Measurements from ENCODE around the gene ATP5MC2.

Gene ATP5MC2

DNA sequence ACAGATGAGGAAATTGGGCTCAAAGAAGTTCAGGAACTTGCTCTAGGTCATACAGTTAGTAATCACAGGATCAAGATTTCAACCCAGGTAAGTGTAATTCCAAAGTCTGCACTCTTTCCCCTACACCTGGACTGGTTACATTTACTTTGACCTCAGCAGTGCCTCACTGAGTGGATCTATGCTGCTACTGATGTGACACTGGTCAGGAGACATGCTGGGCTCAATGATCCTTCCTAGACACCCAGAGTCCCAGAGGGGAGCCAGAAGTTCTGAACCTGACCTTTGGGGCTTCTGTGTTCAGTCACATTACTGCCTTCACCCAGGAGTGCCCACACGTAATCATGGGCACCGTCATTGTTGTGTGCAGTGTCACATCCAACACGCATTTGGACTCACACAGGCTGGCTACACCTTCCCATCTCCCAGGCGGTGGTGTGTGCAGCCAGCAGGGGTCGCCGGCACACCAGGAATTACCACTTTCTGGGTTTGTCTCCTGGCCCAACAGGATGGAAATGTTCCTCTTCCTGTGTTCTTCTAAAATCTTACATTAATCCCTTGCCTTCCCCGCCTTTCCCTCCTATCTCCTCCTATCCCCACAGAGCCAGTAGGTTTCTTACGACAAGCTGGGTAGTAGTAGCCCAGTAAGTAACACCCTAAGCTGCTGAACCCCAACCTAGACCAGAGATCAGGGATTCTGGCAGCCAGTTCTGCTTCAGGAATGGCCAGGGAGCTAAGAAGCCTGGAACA, 25.8 kb upstream of the ATP5MC2 start:
- Histone ChIP-seq H3K4me2 (no peak overlapping the region), H3K36me3 (ENCODE audit: insufficient read depth) (no peaks in the 10 kb centered on the region), H3K9ac (no peak overlapping the region), H2AFZ (ENCODE audit: low read depth) (peak overlapping the region; percentile 9; the same call in 1 of the 2 replicates), H3K27me3 (ENCODE audit: insufficient read depth, low read depth) (peaks cover 51% of the 10 kb centered on the region), H3K79me2 (ENCODE audit: insufficient read depth, low read depth) (no peaks in the 10 kb centered on the region), H3K4me3 (IDR thresholded peaks at IDR 0.05; ENCODE audit: insufficient read depth, low read depth, low read length) (no peak overlapping the region), H4K20me1 (ENCODE audit: insufficient read depth) (no peaks in the 10 kb centered on the region), H3K27ac (no peak overlapping the region), H3K4me1 (ENCODE audit: low read depth, poor library complexity, severe bottlenecking) (peaks cover 13% of the 10 kb centered on the region)
- TF ChIP-seq, protein P1, sequence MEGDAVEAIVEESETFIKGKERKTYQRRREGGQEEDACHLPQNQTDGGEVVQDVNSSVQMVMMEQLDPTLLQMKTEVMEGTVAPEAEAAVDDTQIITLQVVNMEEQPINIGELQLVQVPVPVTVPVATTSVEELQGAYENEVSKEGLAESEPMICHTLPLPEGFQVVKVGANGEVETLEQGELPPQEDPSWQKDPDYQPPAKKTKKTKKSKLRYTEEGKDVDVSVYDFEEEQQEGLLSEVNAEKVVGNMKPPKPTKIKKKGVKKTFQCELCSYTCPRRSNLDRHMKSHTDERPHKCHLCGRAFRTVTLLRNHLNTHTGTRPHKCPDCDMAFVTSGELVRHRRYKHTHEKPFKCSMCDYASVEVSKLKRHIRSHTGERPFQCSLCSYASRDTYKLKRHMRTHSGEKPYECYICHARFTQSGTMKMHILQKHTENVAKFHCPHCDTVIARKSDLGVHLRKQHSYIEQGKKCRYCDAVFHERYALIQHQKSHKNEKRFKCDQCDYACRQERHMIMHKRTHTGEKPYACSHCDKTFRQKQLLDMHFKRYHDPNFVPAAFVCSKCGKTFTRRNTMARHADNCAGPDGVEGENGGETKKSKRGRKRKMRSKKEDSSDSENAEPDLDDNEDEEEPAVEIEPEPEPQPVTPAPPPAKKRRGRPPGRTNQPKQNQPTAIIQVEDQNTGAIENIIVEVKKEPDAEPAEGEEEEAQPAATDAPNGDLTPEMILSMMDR (conservative IDR thresholded peaks at IDR 0.05; ENCODE audit: low read depth, low read length) = peak; percentile 99

DNA sequence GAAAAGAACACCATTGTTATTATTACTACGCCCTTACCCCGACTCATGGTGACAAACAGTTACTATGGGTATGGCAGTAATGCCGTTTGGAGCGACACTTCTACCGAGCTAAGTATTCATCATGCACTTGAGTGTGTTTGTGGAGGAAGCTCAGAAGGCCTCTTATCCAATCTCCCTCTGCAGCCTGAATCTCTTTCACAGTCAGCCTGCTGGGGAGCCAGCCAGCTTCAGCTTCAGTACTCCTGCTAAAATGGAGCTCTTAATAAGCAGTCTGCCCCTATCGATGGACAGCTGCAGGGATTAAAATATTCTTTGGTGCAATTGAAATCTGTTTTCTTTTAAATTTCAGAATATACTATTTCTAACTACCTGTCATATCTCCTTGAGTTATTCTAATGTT, 24.7 kb upstream of the ATP5MC2 start:
- no peaks in the 10 kb centered on the region for H3K79me2 ChIP-seq (ENCODE audit: insufficient read depth, low read depth)
- H2AFZ ChIP-seq (ENCODE audit: low read depth) = no peak overlapping the region
- TF ChIP-seq, protein P1 (conservative IDR thresholded peaks at IDR 0.05; ENCODE audit: low read depth, low read length) = no peak
- H4K20me1 ChIP-seq (ENCODE audit: insufficient read depth) = no peaks in the 10 kb centered on the region
- H3K36me3 ChIP-seq (ENCODE audit: insufficient read depth) = no peaks in the 10 kb centered on the region
- peaks cover 62% of the 10 kb centered on the region for H3K27me3 ChIP-seq (ENCODE audit: insufficient read depth, low read depth)
- no peak overlapping the region for H3K27ac ChIP-seq
- no peak overlapping the region for H3K9ac ChIP-seq
- no peak overlapping the region for H3K4me2 ChIP-seq
- H3K4me3 ChIP-seq (IDR thresholded peaks at IDR 0.05; ENCODE audit: insufficient read depth, low read depth, low read length) = no peak overlapping the region
- peaks cover 13% of the 10 kb centered on the region for H3K4me1 ChIP-seq (ENCODE audit: low read depth, poor library complexity, severe bottlenecking)

DNA sequence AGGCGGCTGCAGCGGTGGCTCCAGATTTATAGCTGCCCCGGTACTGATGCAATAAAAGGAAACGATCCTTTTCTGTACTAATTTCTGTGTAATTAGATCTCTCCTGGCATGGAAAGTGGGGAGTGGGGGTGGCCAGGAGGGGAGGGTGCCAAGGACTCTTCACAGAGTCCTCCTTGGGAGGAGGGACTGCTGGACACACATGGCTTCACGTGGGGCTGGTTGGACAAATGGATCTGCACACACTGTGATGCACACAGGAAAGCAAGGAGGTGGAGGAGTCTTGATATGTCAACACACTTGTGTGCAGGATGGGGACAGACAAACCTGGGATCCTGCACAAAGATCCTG, 23.8 kb upstream of the ATP5MC2 start:
- Histone ChIP-seq H2AFZ (ENCODE audit: low read depth) (no peak overlapping the region), H3K9ac (no peak overlapping the region), H3K4me2 (no peak overlapping the region), H3K4me1 (ENCODE audit: low read depth, poor library complexity, severe bottlenecking) (peaks cover 13% of the 10 kb centered on the region), H4K20me1 (ENCODE audit: insufficient read depth) (no peaks in the 10 kb centered on the region), H3K27ac (no peak overlapping the region), H3K36me3 (ENCODE audit: insufficient read depth) (no peaks in the 10 kb centered on the region), H3K27me3 (ENCODE audit: insufficient read depth, low read depth) (peaks cover 69% of the 10 kb centered on the region), H3K4me3 (IDR thresholded peaks at IDR 0.05; ENCODE audit: insufficient read depth, low read depth, low read length) (no peak overlapping the region), H3K79me2 (ENCODE audit: insufficient read depth, low read depth) (no peaks in the 10 kb centered on the region)
- TF ChIP-seq, protein P1 (conservative IDR thresholded peaks at IDR 0.05; ENCODE audit: low read depth, low read length) = no peak

DNA sequence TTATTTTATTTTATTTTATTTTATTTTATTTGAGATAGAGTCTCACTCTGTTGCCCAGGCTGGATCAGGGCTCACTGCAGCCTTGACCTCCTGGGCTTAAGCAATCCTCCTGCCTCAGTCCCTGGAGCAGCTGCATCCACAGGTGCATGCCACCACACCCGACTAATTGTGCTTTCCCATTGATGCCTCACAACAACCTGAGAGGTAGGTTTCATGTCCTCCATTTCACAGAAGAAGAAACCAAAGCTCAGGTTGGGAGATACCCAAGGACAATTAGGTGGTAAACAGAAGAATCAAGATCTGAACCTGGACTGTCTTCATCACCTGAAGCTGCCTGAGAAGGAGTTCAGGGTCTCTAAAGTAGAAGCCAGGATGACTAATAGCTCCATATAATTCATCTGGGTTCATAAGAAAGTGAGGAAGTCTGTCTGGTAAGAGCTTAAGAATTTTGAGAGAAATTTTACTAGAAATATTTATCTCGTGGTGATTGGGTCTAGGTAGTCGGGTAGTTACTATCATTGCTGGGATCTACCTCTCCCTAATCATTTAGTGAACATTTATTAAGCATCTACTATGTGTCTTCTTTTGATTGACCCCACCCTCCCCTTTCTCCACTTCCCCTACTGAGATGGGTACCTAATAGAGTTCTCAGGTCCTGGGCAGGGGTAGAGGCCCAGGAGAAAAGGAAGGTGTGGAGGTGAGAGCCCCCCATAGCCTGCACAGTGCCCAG, 23.2 kb upstream of the ATP5MC2 start:
- TF ChIP-seq, protein P1 (conservative IDR thresholded peaks at IDR 0.05; ENCODE audit: low read depth, low read length) = no peak
- Histone ChIP-seq H3K79me2 (ENCODE audit: insufficient read depth, low read depth) (no peaks in the 10 kb centered on the region), H3K27ac (no peak overlapping the region), H3K36me3 (ENCODE audit: insufficient read depth) (no peaks in the 10 kb centered on the region), H3K4me2 (no peak overlapping the region), H3K9ac (no peak overlapping the region), H4K20me1 (ENCODE audit: insufficient read depth) (no peaks in the 10 kb centered on the region), H3K4me1 (ENCODE audit: low read depth, poor library complexity, severe bottlenecking) (peaks cover 13% of the 10 kb centered on the region), H3K4me3 (IDR thresholded peaks at IDR 0.05; ENCODE audit: insufficient read depth, low read depth, low read length) (no peak overlapping the region), H3K27me3 (ENCODE audit: insufficient read depth, low read depth) (peaks cover 72% of the 10 kb centered on the region), H2AFZ (ENCODE audit: low read depth) (no peak overlapping the region)

Measured in KMS-11 (cell line).